Measurements from ENCODE around the gene MICAL3.

- TF ChIP-seq CTCF (IDR thresholded peaks at IDR 0.05; ENCODE audit: low read depth, low read length), result no peak
- no peak for TF ChIP-seq EZH2phosphoT487 (IDR thresholded peaks at IDR 0.05; ENCODE audit: low read depth)
These were observed 172.6 kb downstream of the MICAL3 start for GRCh38 chr22:17851759-17852158.

Measured in OCI-LY3 (cell line).